Measurements from ENCODE around the gene CYLD.

Gene CYLD

DNA sequence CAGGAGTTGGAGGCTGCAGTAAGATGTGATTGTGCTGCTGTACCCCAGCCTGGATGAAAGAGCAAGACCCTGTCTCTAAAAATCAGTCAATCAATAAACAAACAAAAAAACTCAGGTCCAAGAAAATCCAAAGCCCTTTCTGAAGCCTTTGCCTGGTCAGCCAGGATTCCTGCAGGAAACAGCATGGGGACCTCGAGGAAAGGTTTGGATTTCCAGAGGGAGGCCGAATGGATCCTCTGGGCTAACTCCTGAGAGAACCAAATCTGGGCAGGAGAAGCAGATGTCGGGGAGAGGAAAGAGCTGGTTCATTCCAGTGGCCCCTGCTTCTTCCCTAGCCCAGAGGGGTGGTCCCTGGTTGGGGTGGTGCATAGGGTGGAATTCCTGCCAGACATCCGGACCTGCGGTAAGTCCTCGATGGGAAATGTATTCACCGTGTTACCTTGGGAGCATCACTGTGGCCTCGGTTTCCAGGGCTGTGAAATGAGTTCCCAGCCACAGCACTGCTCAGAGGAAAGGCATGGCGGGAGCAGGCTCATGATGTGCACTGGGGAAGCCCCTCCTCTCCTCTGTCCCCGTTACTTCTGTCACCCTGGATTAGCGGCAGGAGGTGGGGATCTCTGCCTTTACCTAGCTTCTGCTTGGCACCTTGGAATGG lies 75.1 kb downstream of the CYLD start:
- Histone ChIP-seq H3K27ac (replicated peaks) (no peak overlapping the region), H3K27me3 (ENCODE audit: insufficient read depth, poor library complexity, severe bottlenecking) (no peaks in the 10 kb centered on the region), H3K4me3 (replicated peaks; ENCODE audit: insufficient read depth, low read length) (no peak overlapping the region)
- no peak for TF ChIP-seq SPI1 (IDR thresholded peaks at IDR 0.05; ENCODE audit: borderline replicate concordance, low read depth)
- TF ChIP-seq POLR2AphosphoS5 (IDR thresholded peaks at IDR 0.05; ENCODE audit: low read depth) = no peak
- TF ChIP-seq REST (IDR thresholded peaks at IDR 0.05; ENCODE audit: insufficient replicate concordance, low read depth) = no peak
- TF ChIP-seq CTCF (IDR thresholded peaks at IDR 0.05; ENCODE audit: insufficient read depth, low read length) = no peak
- no peak for TF ChIP-seq GABPA (IDR thresholded peaks at IDR 0.05; ENCODE audit: low read depth)
- DNase-seq (ENCODE audit: low read depth in 1 of 2, low spot score in 1 of 2) = no peak

DNA sequence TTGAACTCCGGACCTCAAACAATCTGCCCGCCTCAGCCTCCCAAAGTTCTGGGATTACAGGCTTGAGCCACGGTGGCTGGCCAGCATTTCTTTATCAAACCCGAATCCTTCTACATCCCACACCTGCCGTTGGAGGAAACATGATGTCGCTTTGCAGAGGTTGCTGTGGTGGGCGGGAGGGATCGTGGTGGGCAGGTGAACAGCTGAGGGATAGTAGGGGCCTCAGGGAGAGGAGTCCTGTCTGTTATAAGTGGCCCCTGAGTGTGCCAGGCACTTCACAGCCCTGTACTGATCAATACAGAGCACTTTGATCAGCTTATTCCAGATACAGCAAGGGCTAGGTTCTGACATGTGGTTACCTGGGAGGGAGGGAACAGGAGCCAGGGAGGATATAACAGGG lies 76.5 kb downstream of the CYLD start:
- Histone ChIP-seq H3K4me3 (replicated peaks; ENCODE audit: insufficient read depth, low read length) (no peak overlapping the region), H3K27me3 (ENCODE audit: insufficient read depth, poor library complexity, severe bottlenecking) (no peaks in the 10 kb centered on the region), H3K27ac (replicated peaks) (no peak overlapping the region)
- no peak for TF ChIP-seq CTCF (IDR thresholded peaks at IDR 0.05; ENCODE audit: insufficient read depth, low read length)
- DNase-seq (ENCODE audit: low read depth in 1 of 2, low spot score in 1 of 2) = no peak

- TF ChIP-seq POLR2AphosphoS5 (IDR thresholded peaks at IDR 0.05; ENCODE audit: low read depth) = no peak
- TF ChIP-seq REST (IDR thresholded peaks at IDR 0.05; ENCODE audit: insufficient replicate concordance, low read depth) = no peak
- TF ChIP-seq CTCF (IDR thresholded peaks at IDR 0.05; ENCODE audit: insufficient read depth, low read length) = no peak
- TF ChIP-seq GABPA (IDR thresholded peaks at IDR 0.05; ENCODE audit: low read depth) = no peak
- no peak for TF ChIP-seq SPI1 (IDR thresholded peaks at IDR 0.05; ENCODE audit: borderline replicate concordance, low read depth)
- H3K27ac ChIP-seq (replicated peaks) = no peak overlapping the region
- no peak overlapping the region for H3K4me3 ChIP-seq (replicated peaks; ENCODE audit: insufficient read depth, low read length)
- DNase-seq (ENCODE audit: low read depth in 1 of 2, low spot score in 1 of 2) = no peak
- peaks cover 4% of the 10 kb centered on the region for H3K27me3 ChIP-seq (ENCODE audit: insufficient read depth, poor library complexity, severe bottlenecking)
These were observed 77.8 kb downstream of the CYLD start for GRCh38 chr16:50819706-50820105.

DNA sequence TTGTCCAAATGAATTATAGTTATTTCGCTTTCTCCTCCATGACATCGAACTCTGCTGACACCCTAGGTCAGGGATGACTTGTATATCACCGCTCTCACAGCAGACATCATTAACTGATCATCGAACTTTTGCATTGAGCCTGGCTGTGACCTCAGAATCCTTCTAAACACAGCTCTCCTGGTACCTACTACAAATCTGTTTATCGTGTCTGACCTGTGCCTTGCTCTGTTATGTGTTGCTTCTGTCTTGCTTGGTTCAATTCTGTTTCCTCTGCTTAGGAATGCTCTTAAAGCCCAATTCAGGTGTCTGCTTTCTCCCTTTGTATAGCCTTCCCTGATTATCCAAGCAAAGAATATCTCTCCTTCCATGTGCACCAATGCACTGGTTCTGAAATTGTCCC lies 78.3 kb downstream of the CYLD start:
- H3K4me3 ChIP-seq (replicated peaks; ENCODE audit: insufficient read depth, low read length) = no peak overlapping the region
- no peak overlapping the region for H3K27ac ChIP-seq (replicated peaks)
- no peak for TF ChIP-seq GABPA (IDR thresholded peaks at IDR 0.05; ENCODE audit: low read depth)
- TF ChIP-seq POLR2AphosphoS5 (IDR thresholded peaks at IDR 0.05; ENCODE audit: low read depth) = no peak
- no peak for TF ChIP-seq CTCF (IDR thresholded peaks at IDR 0.05; ENCODE audit: insufficient read depth, low read length)
- no peak for TF ChIP-seq SPI1 (IDR thresholded peaks at IDR 0.05; ENCODE audit: borderline replicate concordance, low read depth)
- TF ChIP-seq REST (IDR thresholded peaks at IDR 0.05; ENCODE audit: insufficient replicate concordance, low read depth) = no peak
- DNase-seq (ENCODE audit: low read depth in 1 of 2, low spot score in 1 of 2) = no peak
- H3K27me3 ChIP-seq (ENCODE audit: insufficient read depth, poor library complexity, severe bottlenecking) = peaks cover 4% of the 10 kb centered on the region
